K562 (cell line): ENCODE measurements around the gene TRMT1. TPM values are rescaled to one million over a fixed set of nuclear protein-coding genes. Genes with fewer than 3 reads are reported as not detected.

Experiments
- ATAC-seq: fragments of 200-7000 bp; cut with Tn5 transposase; 3 replicates; pipeline ENCODE4 v1.9.1; 2020; ENCODE audit warnings: moderate library complexity
- BruUV-seq: library from RNA; stranded (reverse); fragments of 400-500 nt; replicated peaks from 2 replicates; lab custom pipeline; 2021; lab: Mats Ljungman, UMichigan
- CTCF ChIA-PET: fragments of 300-600 bp; formaldehyde crosslinking; extraction: SDS; loops from one replicate; lab custom pipeline; 2021; ENCODE audit warnings: low intra/inter-chr PET ratio; lab: Yijun Ruan, JAX
- POLR2A ChIA-PET: fragments of 300-600, 350-650 bp; sonication (Branson Sonifier 250); formaldehyde crosslinking; extraction: SDS; loops from one replicate; lab custom pipeline; 2021; ENCODE audit warnings: antibody characterized with exemption, inconsistent platforms; lab: Yijun Ruan, JAX
- DNase-seq, 4 experiments: peaks; one replicate each; pipeline versions ENCODE4 v3.0.0 to v3.0.0-alpha.2; 2011 to 2018; ENCODE audit warnings: low spot score in 3 of 4, mixed read lengths in 3 of 4; ENCODE audit errors: extremely low read depth in 1 of 4
- FAIRE-seq: peaks from 2 replicates; lab custom pipeline; 2011; peaks lifted over from hg19 to GRCh38; lab: Jason Lieb, UNC
- H2AFZ ChIP-seq: 2 replicates; pipeline ENCODE4 v1.6.0; 2011; ENCODE audit warnings: low read depth, low read length, control low read depth, inconsistent platforms
- H3K27ac ChIP-seq: fragments of 200-600 bp; 3 replicates; pipeline ENCODE4 v1.8.0; 2011; ENCODE audit warnings: low read depth, mild to moderate bottlenecking, control low read depth, inconsistent platforms, low read length, moderate library complexity, mixed read lengths; ENCODE audit errors: extremely low read depth
- H3K27me3 ChIP-seq, 2 experiments: fragments of 300-600 bp in 1 of 2; 2 replicates in 1 of 2; 3 replicates in 1 of 2; pipeline versions ENCODE4 v1.6.0 to v1.8.0; 2011; ENCODE audit warnings: inconsistent platforms in 2 of 2, low read length in 2 of 2, mild to moderate bottlenecking in 1 of 2, mixed read lengths in 1 of 2, moderate library complexity in 1 of 2; ENCODE audit not compliant: control insufficient read depth in 2 of 2, insufficient read depth in 2 of 2
- H3K36me3 ChIP-seq: fragments of 300-600 bp; 3 replicates; pipeline ENCODE4 v1.8.0; 2011; ENCODE audit warnings: mild to moderate bottlenecking, low read length, inconsistent platforms; ENCODE audit not compliant: control insufficient read depth, insufficient read depth
- H3K4me1 ChIP-seq, 2 experiments: fragments of 200-600 bp in 1 of 2; replicated peaks in 1 of 2; 2 replicates in 1 of 2; 3 replicates in 1 of 2; pipeline versions ENCODE4 v1.5.1 to v1.8.0; 2011; ENCODE audit warnings: inconsistent platforms in 2 of 2, low read length in 2 of 2, mild to moderate bottlenecking in 1 of 2, mixed read lengths in 1 of 2, moderate library complexity in 1 of 2; ENCODE audit not compliant: control insufficient read depth in 2 of 2, insufficient read depth in 2 of 2
- H3K4me2 ChIP-seq: 2 replicates; pipeline ENCODE4 v1.6.1; 2011; ENCODE audit warnings: low read length, control low read depth, inconsistent platforms, mixed read lengths; ENCODE audit not compliant: insufficient read depth
- H3K4me3 ChIP-seq: fragments of 200-600 bp; sonication (generic), shearing (Covaris generic); 2 replicates; pipeline ENCODE4 v1.5.1; 2016; ENCODE audit warnings: control low read depth, inconsistent platforms
- H3K79me2 ChIP-seq: fragments of 200-600 bp; 3 replicates; pipeline ENCODE4 v1.8.0; 2011; ENCODE audit warnings: low read length, inconsistent platforms; ENCODE audit not compliant: control insufficient read depth, insufficient read depth
- H3K9ac ChIP-seq, 2 experiments: 2 replicates each; pipeline versions ENCODE4 v1.6.0 to v1.6.1; 2011; ENCODE audit warnings: low read depth in 2 of 2, low read length in 2 of 2, control low read depth in 1 of 2, inconsistent platforms in 1 of 2, mild to moderate bottlenecking in 1 of 2, mixed read lengths in 1 of 2; ENCODE audit not compliant: insufficient read depth in 1 of 2
- H3K9me1 ChIP-seq: one replicate; pipeline ENCODE4 v1.6.0; 2011; ENCODE audit warnings: inconsistent platforms, mild to moderate bottlenecking, low read length, moderate library complexity; ENCODE audit not compliant: control insufficient read depth, insufficient read depth
- H3K9me3 ChIP-seq: replicated peaks from 2 replicates; pipeline ENCODE4 v1.5.1; 2011; ENCODE audit warnings: low read depth, low read length, inconsistent platforms; ENCODE audit not compliant: control insufficient read depth, insufficient read depth
- H4K20me1 ChIP-seq: replicated peaks from 2 replicates; pipeline ENCODE4 v1.6.1; 2011; ENCODE audit warnings: low read length, inconsistent platforms, mixed read lengths; ENCODE audit not compliant: control insufficient read depth, insufficient read depth
- CTBP1 ChIP-seq: fragments of 450-650 bp; IDR thresholded peaks from 2 replicates; pipeline ENCODE4 v1.6.1; 2016; ENCODE audit warnings: borderline replicate concordance
- FOXA1 ChIP-seq: fragments of 450-650 bp; IDR thresholded peaks from 2 replicates; pipeline ENCODE4 v1.6.1; 2016; ENCODE audit warnings: mild to moderate bottlenecking, borderline replicate concordance
- HIVEP1 ChIP-seq: fragments of 250-450 bp; sonication (Bioruptor Pico); IDR thresholded peaks from 2 replicates; pipeline ENCODE4 v1.4.0; 2020; ENCODE audit warnings: mild to moderate bottlenecking
- POLR2B ChIP-seq: fragments of 450-650 bp; IDR thresholded peaks from 2 replicates; pipeline ENCODE4 v1.6.1; 2018; ENCODE audit warnings: low read depth; ENCODE audit not compliant: partially characterized antibody
- RBM25 ChIP-seq: fragments of 200-400 bp; formaldehyde crosslinking; IDR thresholded peaks from 2 replicates; pipeline ENCODE4 v1.6.1; 2018; ENCODE audit warnings: low read length, low read depth, moderate library complexity; ENCODE audit not compliant: severe bottlenecking
- SMAD3 ChIP-seq: fragments of 450-650 bp; formaldehyde crosslinking; conservative IDR thresholded peaks from 2 replicates; pipeline ENCODE4 v1.4.0; 2020; ENCODE audit warnings: mild to moderate bottlenecking
- TFE3 ChIP-seq: fragments of 450-650 bp; formaldehyde crosslinking; IDR thresholded peaks from 2 replicates; pipeline ENCODE4 v1.4.0; 2020; ENCODE audit warnings: mild to moderate bottlenecking, mixed read lengths
- WGBS: fragments of 100-300 bp; shearing (Covaris generic); methylation state at CpG from one replicate; pipeline ENCODE4 v1.1.6; 2016; ENCODE audit warnings: low coverage, mixed read lengths; ENCODE audit not compliant: insufficient coverage; ENCODE audit errors: missing lambda C conversion rate; 5-methylcytosine and 5-hydroxymethylcytosine counted together
- in situ Hi-C: fragments of 300-500 bp; cut with MboI; formaldehyde crosslinking; loops from 4 replicates; pipeline ENCODE4 v1.15.0; 2018; ENCODE audit warnings: inconsistent platforms, mixed read lengths
- intact Hi-C: fragments of 100-400 bp; cut with micrococcal nuclease; formaldehyde crosslinking; loops from 2 replicates; pipeline ENCODE4 v1.14.2; 2022
- polyA plus RNA-seq, 8 experiments: library from polyadenylated mRNA; depleted of rRNA in 4 of 8; stranded (reverse) in 5 of 8; unstranded in 3 of 8; fragments of >200 nt; fragmentation: Nextera tagmentation in 2 of 8; fragmentation: Illumina TruSeq in 1 of 8; extraction: Ambion mirVana in 2 of 8; extraction: Trizol in 1 of 8; gene quantifications; 2 replicates each; pipeline versions ENCODE4 v1.2.1 to v1.2.3, GENCODE V29; 2011 to 2014; ENCODE audit warnings: inconsistent platforms in 1 of 8, missing spikeins in 1 of 8
- total RNA-seq, 7 experiments: library from RNA; depleted of rRNA in 6 of 7; stranded (reverse); fragments of >200 nt in 6 of 7; fragmentation: Illumina TruSeq in 2 of 7; extraction: Trizol in 2 of 7; gene quantifications; 2 replicates each; pipeline versions ENCODE4 v1.2.1 to v1.2.3, GENCODE V29; 2011 to 2021; ENCODE audit warnings: low replicate concordance in 1 of 7
- TF ChIP-seq, protein P1 (sequence below): sonication (generic); formaldehyde crosslinking; IDR thresholded peaks from 2 replicates; pipeline ENCODE4 v1.8.0; 2022; ENCODE audit warnings: mild to moderate bottlenecking, missing genetic modification reagents, borderline replicate concordance
- TF ChIP-seq, protein P2 (sequence below), 2 experiments: IDR thresholded peaks in 1 of 2; conservative IDR thresholded peaks in 1 of 2; 2 replicates each; pipeline ENCODE4 v1.6.1; 2016; ENCODE audit warnings: low read depth in 2 of 2, mild to moderate bottlenecking in 1 of 2, missing compliant biosample characterization in 1 of 2, missing genetic modification characterization in 1 of 2, moderate library complexity in 1 of 2

Gene TRMT1
- total and polyA plus RNA-seq, 9 of the 15 experiments (the other 6 are each of a cell fraction or from before 2014, with no cell fraction given): 5.8 to 158 (median 54.3) TPM

GRCh38 chr19:13165162-13165997, 48.8 kb upstream of the TRMT1 start (continued):
- TF ChIP-seq, protein P1, sequence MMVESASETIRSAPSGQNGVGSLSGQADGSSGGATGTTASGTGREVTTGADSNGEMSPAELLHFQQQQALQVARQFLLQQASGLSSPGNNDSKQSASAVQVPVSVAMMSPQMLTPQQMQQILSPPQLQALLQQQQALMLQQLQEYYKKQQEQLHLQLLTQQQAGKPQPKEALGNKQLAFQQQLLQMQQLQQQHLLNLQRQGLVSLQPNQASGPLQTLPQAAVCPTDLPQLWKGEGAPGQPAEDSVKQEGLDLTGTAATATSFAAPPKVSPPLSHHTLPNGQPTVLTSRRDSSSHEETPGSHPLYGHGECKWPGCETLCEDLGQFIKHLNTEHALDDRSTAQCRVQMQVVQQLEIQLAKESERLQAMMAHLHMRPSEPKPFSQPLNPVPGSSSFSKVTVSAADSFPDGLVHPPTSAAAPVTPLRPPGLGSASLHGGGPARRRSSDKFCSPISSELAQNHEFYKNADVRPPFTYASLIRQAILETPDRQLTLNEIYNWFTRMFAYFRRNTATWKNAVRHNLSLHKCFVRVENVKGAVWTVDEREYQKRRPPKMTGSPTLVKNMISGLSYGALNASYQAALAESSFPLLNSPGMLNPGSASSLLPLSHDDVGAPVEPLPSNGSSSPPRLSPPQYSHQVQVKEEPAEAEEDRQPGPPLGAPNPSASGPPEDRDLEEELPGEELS (CRISPR knock-in tag): no peak
- TF ChIP-seq RBM25 (no peak), FOXA1 (no peak), SMAD3 (no peak)

DNA sequence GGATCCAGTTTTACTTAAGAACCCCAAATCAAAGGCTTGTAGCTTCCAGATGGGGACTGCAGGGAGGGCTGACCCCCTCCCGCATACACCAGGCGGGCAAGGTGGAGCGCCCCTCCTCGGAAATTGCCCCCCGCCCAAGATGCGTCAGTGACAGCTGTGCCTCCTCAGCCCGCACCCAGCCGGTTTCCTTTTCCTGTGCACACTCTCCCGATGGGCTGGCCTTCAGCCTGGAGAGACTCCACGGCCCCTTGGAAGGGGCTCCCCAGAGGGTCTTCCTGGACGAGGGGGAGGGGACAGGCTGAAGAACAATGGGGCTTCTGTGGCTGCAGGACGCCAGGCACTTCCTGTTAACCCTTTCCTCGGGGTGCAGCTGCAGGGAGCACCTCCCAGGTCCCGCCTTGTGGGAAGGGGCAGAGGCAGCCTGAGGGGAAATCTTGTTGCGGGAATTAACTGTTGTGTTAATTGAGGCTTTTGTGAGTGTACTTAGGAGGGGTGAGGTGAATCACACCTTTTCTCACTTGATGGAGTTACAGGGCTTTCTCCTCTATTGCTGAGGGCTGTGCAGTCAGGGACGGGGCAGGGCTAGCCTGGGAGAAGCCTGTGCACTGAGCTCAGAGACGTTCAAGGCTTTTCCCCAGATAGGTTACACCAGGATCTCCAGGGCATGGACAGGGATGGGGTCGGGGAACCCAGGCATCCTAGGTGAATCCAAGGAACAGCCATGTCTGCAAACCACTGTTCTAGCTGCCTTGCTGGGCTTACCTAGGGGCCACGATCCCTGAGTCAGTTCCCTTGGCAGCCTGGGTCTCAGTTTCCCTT, 48.0 kb upstream of the TRMT1 start:
- Histone ChIP-seq H3K9me1 (no peaks in the 10 kb centered on the region), H3K9ac (peak overlapping the region; percentile 82 to 88), H3K4me1 (peaks cover 35 to 62% of the 10 kb centered on the region in 2 experiments), H3K27me3 (no peaks in the 10 kb centered on the region), H4K20me1 (no peaks in the 10 kb centered on the region), H3K27ac (peak overlapping the region; percentile 98), H3K79me2 (peaks cover 7% of the 10 kb centered on the region; the same call in 2 of the 3 replicates), H3K36me3 (no peaks in the 10 kb centered on the region; the same call in 2 of the 3 replicates), H3K4me2 (peak overlapping the region; percentile 96), H2AFZ (peak overlapping the region; percentile 81), H3K9me3 (no peaks in the 10 kb centered on the region), H3K4me3 (peak overlapping the region; percentile 48)
- CTCF ChIA-PET: no interaction called here
- ATAC-seq (peak; percentile 7), DNase-seq (peak in 3 of 4 experiments; percentile 23 to 76 (median 53)), FAIRE-seq (no peak)
- BruUV-seq: no TSS peak
- in situ Hi-C loops: no loop called here
- intact Hi-C loops: no loop called here
- POLR2A ChIA-PET: interaction anchor here (0.6 to 4.9 kb wide), 14 partner anchors 9 to 1008 kb away, joined by 3 to 45 read pairs (median 3); partner anchors contain the start of genes IER2 and STX10
- WGBS: 7% methylated on average over 17 of the region's 19 CpGs
- TF ChIP-seq CTBP1 (no peak), HIVEP1 (CRISPR knock-in tag) (no peak), POLR2B (no peak), TFE3 (CRISPR knock-in tag) (no peak)
- TF ChIP-seq, protein P2, sequence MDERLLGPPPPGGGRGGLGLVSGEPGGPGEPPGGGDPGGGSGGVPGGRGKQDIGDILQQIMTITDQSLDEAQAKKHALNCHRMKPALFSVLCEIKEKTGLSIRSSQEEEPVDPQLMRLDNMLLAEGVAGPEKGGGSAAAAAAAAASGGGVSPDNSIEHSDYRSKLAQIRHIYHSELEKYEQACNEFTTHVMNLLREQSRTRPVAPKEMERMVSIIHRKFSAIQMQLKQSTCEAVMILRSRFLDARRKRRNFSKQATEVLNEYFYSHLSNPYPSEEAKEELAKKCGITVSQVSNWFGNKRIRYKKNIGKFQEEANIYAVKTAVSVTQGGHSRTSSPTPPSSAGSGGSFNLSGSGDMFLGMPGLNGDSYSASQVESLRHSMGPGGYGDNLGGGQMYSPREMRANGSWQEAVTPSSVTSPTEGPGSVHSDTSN (CRISPR knock-in tag; IDR thresholded peaks at IDR 0.05; ENCODE audit: low read depth): no peak
- TF ChIP-seq, protein P2 (tag; conservative IDR thresholded peaks at IDR 0.05; ENCODE audit: low read depth): no peak
